ENCODE data around the gene STAG1. TPM values are rescaled to one million over a fixed set of nuclear protein-coding genes. Genes with fewer than 3 reads are reported as not detected.

Gene STAG1
- total and polyA plus RNA-seq, 12 donors = 7.5 to 39.8 (median 24.6) TPM

DNA sequence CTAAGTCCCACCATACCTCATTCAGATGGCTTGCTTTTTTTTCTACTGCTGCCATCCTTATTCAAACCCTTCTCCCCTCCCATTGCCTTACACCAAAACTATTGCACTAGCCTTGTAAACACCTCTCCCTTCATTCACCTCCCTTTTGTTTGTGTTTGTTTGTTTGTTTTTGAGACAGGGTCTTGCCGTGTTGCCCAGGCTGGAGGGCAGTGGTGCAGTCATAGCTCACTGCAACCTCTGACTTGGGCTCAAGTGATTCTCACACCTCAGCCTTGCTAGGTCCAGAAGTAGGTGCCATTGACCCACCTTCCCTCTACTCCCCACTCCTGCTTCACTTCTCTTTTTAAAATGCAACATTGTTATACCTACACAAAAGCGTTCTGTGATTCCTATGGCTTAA is 3.0 kb upstream of the STAG1 start:
- no peaks in the 10 kb centered on the region for H3K36me3 ChIP-seq (replicated peaks in 1 of 2)
- no peaks in the 10 kb centered on the region for H3K27me3 ChIP-seq
- DNase-seq = no peak
- TF ChIP-seq, protein P1, sequence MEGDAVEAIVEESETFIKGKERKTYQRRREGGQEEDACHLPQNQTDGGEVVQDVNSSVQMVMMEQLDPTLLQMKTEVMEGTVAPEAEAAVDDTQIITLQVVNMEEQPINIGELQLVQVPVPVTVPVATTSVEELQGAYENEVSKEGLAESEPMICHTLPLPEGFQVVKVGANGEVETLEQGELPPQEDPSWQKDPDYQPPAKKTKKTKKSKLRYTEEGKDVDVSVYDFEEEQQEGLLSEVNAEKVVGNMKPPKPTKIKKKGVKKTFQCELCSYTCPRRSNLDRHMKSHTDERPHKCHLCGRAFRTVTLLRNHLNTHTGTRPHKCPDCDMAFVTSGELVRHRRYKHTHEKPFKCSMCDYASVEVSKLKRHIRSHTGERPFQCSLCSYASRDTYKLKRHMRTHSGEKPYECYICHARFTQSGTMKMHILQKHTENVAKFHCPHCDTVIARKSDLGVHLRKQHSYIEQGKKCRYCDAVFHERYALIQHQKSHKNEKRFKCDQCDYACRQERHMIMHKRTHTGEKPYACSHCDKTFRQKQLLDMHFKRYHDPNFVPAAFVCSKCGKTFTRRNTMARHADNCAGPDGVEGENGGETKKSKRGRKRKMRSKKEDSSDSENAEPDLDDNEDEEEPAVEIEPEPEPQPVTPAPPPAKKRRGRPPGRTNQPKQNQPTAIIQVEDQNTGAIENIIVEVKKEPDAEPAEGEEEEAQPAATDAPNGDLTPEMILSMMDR (IDR thresholded peaks at IDR 0.05) = no peak
- no peak for TF ChIP-seq POLR2A (IDR thresholded peaks at IDR 0.05)
- intact Hi-C loops (cut with DNase I) = loop anchor here (10.0 kb wide), 2 partner anchors 210 to 260 kb away; no protein-coding TSS in a partner anchor
- no peaks in the 10 kb centered on the region for H3K9me3 ChIP-seq (replicated peaks in 1 of 3)
- H3K27ac ChIP-seq = no peak overlapping the region
- no peak overlapping the region for H3K4me3 ChIP-seq
- WGBS, 4 donors = 85 to 95% (median 92%) methylated on average over 2 of the region's 2 CpGs
- peaks cover 6 to 16% of the 10 kb centered on the region in 2 donors for H3K4me1 ChIP-seq (replicated peaks in 1 of 2)

DNA sequence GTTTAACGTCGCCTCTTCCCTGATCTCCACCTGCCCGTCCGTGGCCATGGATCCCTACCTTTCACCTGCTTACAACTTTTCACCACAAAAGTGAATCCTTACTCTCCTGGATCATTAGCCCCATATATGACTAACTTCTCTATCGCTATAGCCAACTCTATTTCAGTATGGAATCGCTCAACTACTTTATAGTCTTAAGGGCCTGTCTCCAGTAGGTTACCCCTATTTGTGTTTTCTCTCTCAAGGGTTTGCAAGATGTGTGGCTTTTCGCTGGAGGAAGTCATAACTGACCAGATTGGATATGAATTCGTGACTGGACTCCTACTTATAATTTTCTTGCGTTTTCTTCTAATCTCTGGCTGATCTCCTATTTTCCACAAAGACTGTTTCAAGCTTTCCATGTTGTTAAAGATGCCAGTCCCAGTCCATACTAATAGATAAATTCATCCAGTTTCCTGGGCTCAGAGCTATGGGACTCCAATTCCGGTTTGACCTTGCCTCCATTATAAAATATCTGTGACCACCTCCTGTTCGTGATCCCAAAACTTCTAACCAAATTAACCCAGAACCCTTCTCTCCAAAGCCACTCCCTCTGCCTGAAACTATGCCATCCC is 1.3 kb upstream of the STAG1 start:
- no peaks in the 10 kb centered on the region for H3K27me3 ChIP-seq
- peak overlapping the region in 3 of 4 donors; percentile 21 to 69 (median 53) for H3K4me3 ChIP-seq
- intact Hi-C loops (cut with DNase I) = loop anchor here (5.0 to 10.0 kb wide), 4 partner anchors 206 to 361 kb away; no protein-coding TSS in a partner anchor
- H3K9me3 ChIP-seq (replicated peaks in 1 of 3) = no peaks in the 10 kb centered on the region
- 48 to 63% (median 50%) methylated on average over 11 of the region's 11 CpGs for WGBS, 4 donors
- no peaks in the 10 kb centered on the region for H3K36me3 ChIP-seq (replicated peaks in 1 of 2)
- peak overlapping the region; percentile 93 to 100 (median 100) for H3K27ac ChIP-seq
- no peak for DNase-seq
- H3K4me1 ChIP-seq (replicated peaks in 1 of 2) = peaks cover 7 to 29% of the 10 kb centered on the region in 2 donors
- no peak for TF ChIP-seq POLR2A (IDR thresholded peaks at IDR 0.05)
- TF ChIP-seq, protein P1 (IDR thresholded peaks at IDR 0.05) = no peak

DNA sequence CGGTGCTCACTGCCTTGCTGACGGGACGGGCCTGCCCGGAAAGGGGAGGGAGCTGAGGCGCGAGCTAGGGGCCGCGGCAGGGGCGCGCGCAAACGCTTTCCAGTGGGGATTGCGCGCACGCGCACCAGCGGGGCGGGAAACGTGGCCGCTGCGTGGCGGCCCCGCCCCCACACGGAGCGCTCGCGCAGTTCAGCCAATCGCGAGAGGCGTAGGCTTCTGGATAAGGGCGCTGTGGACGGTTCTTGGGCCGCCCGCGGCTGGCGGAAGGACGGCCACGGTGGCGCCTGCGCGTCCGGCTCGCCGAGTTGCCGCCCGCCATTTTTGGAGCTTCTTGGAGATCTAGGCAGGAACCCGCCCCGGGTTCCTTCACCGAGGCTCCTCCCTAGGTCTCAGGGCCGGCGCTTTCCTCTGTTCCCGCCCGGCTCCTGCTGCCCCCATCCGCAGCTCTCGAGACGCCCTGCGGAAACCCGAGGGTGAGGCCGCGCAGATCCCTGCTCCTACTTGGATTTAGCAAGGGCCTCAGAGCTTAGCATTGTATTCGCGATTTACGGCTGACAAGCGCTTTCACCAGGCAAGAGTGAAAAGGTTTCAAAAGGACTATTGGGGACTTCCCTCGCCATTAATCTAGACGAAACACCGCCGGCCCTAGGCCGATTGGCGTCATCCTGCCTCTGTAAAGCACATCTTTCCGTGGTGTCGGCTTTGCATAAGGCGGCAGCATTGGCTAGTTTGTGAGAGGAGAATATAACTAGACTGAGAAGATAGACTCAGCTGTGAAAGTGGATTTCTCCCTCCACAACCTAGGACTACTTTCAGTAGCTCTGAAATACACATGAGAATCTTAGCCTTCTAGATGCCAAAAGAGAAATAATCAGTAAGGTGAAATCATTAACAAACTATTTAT is 496 bp upstream of the STAG1 start:
- no peaks in the 10 kb centered on the region for H3K36me3 ChIP-seq (replicated peaks in 1 of 2)
- 0 to 2% (median 1%) methylated on average over 10 to 73 of the region's 73 CpGs for WGBS, 4 donors
- no peaks in the 10 kb centered on the region for H3K9me3 ChIP-seq (replicated peaks in 1 of 3)
- H3K4me3 ChIP-seq = peak overlapping the region; percentile 5 to 93 (median 52)
- H3K27me3 ChIP-seq = no peaks in the 10 kb centered on the region
- peak overlapping the region; percentile 93 to 100 (median 100) for H3K27ac ChIP-seq
- peaks cover 7 to 29% of the 10 kb centered on the region in 2 donors for H3K4me1 ChIP-seq (replicated peaks in 1 of 2)
- DNase-seq = peak; percentile 98 to 99 (median 99)
- TF ChIP-seq, protein P1 (IDR thresholded peaks at IDR 0.05) = peak in 2 of 6 experiments; percentile 17 to 36
- peak; percentile 93 to 97 for TF ChIP-seq POLR2A (IDR thresholded peaks at IDR 0.05)
- intact Hi-C loops (cut with DNase I) = loop anchor here (5.0 to 10.0 kb wide), 4 partner anchors 205 to 360 kb away; no protein-coding TSS in a partner anchor
